GM12873 (cell line): ENCODE measurements around the gene SEC31A.

Source experiments
- TF ChIP-seq, protein P1 (sequence below): IDR thresholded peaks from 2 replicates; pipeline ENCODE4 v1.5.1; 2012; ENCODE audit warnings: low read depth, mild to moderate bottlenecking, moderate library complexity, low read length, control low read depth; ENCODE audit not compliant: insufficient read depth; ENCODE audit errors: missing control alignments

SEC31A gene

DNA sequence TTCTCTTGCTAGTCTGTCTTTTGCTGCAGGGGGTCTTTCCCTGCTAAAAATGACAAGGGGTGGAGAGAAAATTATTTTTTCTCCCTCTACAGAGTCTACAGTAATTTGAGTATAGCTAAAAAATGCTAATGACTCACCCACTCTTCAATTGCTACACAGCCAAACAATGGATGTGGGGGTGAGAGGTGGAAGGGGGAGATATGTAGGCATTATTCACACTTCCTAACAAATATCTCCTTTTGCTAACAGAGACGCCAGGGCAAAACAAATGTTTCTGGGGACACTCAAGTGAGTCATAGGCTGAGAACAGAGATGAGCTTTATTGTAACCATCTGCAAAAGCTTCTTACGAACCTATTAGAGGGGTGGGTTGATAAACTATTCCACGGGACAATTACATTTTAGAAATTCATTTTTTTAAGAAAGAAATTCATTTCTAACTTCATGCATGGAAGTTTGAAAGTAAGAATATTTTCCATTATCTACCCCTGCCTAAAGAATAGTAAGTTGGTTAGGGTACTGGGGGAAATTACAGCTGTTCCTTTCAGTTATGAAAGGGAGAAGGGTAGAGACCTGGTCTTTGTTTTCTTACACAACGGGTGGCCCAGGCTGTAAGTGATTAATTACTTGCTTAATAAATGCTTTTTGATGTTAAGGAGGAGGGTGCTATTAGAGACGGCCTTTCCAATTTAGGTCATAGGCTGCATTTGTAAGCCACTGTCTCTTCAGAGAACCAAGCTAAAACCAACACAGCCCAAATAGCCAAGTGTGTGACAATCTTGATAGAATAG lies 105.1 kb downstream of the SEC31A start:
- TF ChIP-seq, protein P1, sequence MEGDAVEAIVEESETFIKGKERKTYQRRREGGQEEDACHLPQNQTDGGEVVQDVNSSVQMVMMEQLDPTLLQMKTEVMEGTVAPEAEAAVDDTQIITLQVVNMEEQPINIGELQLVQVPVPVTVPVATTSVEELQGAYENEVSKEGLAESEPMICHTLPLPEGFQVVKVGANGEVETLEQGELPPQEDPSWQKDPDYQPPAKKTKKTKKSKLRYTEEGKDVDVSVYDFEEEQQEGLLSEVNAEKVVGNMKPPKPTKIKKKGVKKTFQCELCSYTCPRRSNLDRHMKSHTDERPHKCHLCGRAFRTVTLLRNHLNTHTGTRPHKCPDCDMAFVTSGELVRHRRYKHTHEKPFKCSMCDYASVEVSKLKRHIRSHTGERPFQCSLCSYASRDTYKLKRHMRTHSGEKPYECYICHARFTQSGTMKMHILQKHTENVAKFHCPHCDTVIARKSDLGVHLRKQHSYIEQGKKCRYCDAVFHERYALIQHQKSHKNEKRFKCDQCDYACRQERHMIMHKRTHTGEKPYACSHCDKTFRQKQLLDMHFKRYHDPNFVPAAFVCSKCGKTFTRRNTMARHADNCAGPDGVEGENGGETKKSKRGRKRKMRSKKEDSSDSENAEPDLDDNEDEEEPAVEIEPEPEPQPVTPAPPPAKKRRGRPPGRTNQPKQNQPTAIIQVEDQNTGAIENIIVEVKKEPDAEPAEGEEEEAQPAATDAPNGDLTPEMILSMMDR: no peak

DNA sequence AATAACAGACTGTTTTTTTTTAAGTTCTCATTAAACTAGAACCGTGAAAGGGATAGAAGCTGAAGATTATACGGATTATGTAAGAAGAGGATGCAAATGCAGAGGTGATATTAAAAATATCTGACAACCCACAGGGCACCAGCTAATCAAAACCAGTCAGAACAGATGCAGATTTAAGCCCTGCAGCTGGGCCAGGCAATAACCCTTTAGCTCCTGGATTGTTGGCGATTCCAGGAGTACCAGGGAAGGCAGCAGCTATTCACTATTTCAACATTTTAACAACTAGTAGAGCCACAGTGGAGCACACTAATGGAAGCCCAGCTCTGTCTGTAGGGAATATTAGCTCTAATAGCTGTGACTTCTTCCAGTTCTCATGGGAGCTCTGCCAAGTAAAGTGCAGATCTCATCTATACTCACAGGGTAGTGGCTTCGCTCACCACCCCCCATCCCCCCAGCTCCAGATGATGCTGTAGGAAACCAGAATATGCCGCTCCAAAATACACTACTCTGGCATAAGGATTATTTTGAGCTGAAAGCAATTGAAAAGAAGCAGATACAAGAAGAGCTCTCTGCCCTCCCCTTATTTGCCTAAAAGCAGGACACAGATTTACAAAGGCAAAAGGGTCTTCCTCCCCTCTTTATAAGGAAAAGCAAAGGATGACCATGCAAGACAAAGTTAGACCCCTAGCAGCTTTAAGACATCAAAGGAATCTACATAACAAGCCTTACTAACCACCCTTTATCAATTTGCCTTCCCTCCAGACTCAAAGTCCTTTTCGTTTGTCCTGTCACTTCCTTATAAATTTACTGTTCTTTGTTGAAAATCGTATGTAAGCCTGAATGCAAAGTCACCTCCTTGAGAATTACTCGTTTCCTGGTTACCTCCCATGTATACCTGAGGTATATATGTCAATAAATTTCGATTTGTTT lies 106.0 kb downstream of the SEC31A start:
- TF ChIP-seq, protein P1: no peak

DNA sequence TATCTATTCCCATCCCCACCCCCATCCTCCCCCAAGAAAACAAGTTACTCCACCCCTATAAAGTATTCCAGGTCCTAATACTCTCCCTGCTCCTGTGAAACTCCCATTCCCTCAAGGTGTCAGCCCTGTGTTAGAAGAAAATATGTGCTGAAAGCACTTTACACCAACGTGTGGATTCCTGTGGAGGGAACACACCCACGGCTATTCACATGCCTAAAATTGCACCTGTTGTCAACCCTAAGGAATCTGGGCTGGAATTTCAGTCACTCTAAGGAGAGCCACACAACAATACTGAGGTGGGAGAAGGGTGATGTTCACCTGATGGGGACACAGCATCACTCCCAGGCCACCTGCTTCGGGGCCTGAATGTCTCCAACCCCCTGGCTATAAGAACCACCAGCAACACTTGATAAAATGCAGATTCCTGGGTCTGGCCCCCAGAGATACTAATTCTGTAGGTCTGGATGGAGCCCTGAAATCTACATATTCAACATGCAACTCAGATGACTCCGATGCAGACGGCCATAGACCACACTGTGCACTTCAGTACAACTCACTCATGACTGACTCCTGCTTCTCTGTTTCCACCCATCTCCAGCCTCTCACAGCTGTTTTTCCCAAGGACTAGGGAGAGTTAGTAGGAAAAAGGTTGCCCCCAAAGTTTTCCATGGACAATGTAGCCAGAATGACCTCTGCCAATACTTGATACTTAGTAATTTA lies 108.2 kb downstream of the SEC31A start:
- TF ChIP-seq, protein P1: no peak

DNA sequence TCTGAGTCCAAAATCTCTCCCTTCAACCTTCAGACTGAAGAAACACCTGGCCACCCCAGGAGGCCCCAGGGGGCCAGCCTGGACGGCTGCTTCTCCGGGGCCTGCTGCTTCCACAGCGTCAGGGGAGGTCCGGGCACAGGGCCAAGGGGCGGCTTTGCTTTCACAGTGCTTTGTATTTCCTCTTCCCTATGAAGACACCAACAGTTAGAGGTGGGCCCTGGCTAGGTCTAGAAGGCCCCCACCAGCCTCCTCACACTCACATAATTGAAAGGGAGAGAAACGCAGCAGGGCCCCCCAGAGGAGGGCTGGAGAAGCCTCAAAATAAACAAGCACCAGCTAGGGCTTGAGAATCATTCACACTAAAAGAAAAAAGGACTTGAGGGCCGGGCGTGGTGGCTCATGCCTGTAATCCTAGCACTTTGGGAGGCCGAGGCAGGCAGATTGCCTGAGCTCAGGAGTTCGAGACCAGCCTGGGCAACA lies 110.2 kb downstream of the SEC31A start:
- TF ChIP-seq, protein P1: no peak

DNA sequence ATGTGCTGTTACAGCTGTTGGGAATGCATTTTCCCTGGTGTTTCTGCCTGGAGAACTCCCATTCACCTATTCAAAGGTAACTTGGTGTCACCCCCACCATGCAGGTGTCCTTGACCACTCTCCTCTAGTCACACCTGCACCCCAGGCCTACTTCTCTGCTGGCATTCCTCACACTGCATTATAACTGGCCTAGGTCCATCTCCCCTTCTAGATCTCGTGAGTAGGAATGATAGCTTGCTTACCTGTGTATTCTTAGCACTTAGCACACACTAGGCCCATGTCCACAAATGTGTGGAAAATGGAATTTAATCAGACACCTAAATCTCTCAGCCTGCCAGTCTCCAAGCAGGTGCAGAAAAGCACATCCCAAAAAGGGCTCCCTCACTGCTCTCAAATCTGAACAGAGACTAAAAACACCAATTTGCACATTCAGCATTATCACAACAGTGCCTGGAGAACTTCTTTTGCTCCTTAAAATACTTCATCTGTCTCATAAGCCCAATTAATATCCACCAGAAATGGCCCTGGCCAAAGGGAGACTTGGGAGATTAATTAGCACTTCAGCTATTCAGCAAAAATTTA lies 110.7 kb downstream of the SEC31A start:
- TF ChIP-seq, protein P1: no peak

DNA sequence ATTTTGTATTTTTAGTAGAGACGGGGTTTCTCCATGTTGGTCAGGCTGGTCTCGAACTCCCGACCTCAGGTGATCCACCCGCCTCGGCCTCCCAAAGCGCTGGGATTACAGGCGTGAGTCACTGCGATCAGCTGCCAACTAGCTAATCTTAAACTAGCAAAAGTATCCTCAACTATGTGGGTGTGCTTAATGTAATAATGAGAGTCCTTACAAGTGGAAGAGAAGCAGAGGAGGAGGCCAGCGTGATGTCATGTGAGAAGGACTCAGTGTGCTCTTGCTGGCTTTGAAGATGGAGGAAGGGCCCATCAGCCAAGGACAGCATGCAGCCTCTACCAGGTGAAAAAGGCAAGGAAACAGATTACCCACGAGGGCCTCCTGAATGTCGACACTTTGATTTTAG lies 111.9 kb downstream of the SEC31A start:
- TF ChIP-seq, protein P1: no peak
